A673 (cell line): ENCODE results near the gene KRTAP25-1. TPM values are rescaled to one million over a fixed set of nuclear protein-coding genes. Genes with fewer than 3 reads are reported as not detected.

ENCODE experiments used
- BruUV-seq: library from RNA; stranded (reverse); fragments of 400-500 nt; replicated peaks from 2 replicates; lab custom pipeline; 2021; lab: Mats Ljungman, UMichigan
- CTCF ChIA-PET: fragments of 300-600 bp; sonication (Branson Sonifier 250); formaldehyde crosslinking; loops from one replicate; lab custom pipeline; 2022; ENCODE audit warnings: antibody characterized with exemption; lab: Charles Lee
- POLR2A ChIA-PET: fragments of 300-600 bp; sonication (Branson Sonifier 250); formaldehyde crosslinking; loops from one replicate; lab custom pipeline; 2022; ENCODE audit warnings: antibody characterized with exemption; ENCODE audit not compliant: low non-redundant PET; lab: Charles Lee
- DNase-seq: peaks from one replicate; pipeline ENCODE4 v3.0.0-alpha.2; 2015; ENCODE audit warnings: low spot score
- H3K27ac ChIP-seq: fragments of 200-600 bp; sonication (generic); 2 replicates; pipeline ENCODE4 v1.5.1; 2016; ENCODE audit warnings: mixed run types, low read depth, mild to moderate bottlenecking, mixed read lengths, antibody characterized with exemption, low read length; ENCODE audit not compliant: poor library complexity, severe bottlenecking
- H3K27me3 ChIP-seq: fragments of 200-600 bp; sonication (generic); replicated peaks from 2 replicates; pipeline ENCODE4 v1.6.1; 2017; ENCODE audit warnings: mixed run types, low read depth, mild to moderate bottlenecking, mixed read lengths, antibody characterized with exemption, low read length; ENCODE audit not compliant: insufficient read depth, poor library complexity
- H3K36me3 ChIP-seq: fragments of 200-600 bp; sonication (generic); 2 replicates; pipeline ENCODE4 v1.6.1; 2016; ENCODE audit warnings: mixed run types, mild to moderate bottlenecking, mixed read lengths, antibody characterized with exemption, low read length; ENCODE audit not compliant: insufficient read depth, poor library complexity, severe bottlenecking
- H3K4me1 ChIP-seq: fragments of 200-600 bp; sonication (generic); 2 replicates; pipeline ENCODE4 v1.6.1; 2017; ENCODE audit warnings: mixed run types, mild to moderate bottlenecking, mixed read lengths, antibody characterized with exemption, low read length; ENCODE audit not compliant: insufficient read depth, poor library complexity, severe bottlenecking
- H3K4me3 ChIP-seq: fragments of 200-600 bp; sonication (generic); 2 replicates; pipeline ENCODE4 v1.5.1; 2016; ENCODE audit warnings: low read depth, mixed run types, mild to moderate bottlenecking, mixed read lengths, low read length; ENCODE audit not compliant: poor library complexity, severe bottlenecking
- H3K9me3 ChIP-seq: fragments of 200-600 bp; sonication (generic); 2 replicates; pipeline ENCODE4 v1.6.1; 2016; ENCODE audit warnings: mixed run types, low read depth, mild to moderate bottlenecking, mixed read lengths, antibody characterized with exemption, low read length; ENCODE audit not compliant: poor library complexity, severe bottlenecking
- EZH2 ChIP-seq: fragments of 200-600 bp; sonication (generic); IDR thresholded peaks from 2 replicates; pipeline ENCODE4 v1.6.1; 2017; ENCODE audit warnings: borderline replicate concordance, low read depth, mild to moderate bottlenecking, mixed read lengths, antibody characterized with exemption, low read length; ENCODE audit not compliant: poor library complexity, severe bottlenecking
- intact Hi-C: fragments of 100-400 bp; cut with micrococcal nuclease; formaldehyde crosslinking; loops from one replicate; pipeline ENCODE4 v1.10.0; 2022; ENCODE audit not compliant: unreplicated experiment
- total RNA-seq: library from RNA; stranded (reverse); gene quantifications from 2 replicates; pipeline ENCODE4 v1.2.3, GENCODE V29; 2021
- TF ChIP-seq, protein P1 (sequence below): fragments of 300-800, 200-600 bp; sonication (generic); conservative IDR thresholded peaks from 2 replicates; pipeline ENCODE4 v1.5.1; 2017; ENCODE audit warnings: low read depth, mild to moderate bottlenecking, antibody characterized with exemption, low read length, moderate library complexity, mixed read lengths

KRTAP25-1 gene
- total RNA-seq, 1 experiment from 2014 or later, result not detected

DNA sequence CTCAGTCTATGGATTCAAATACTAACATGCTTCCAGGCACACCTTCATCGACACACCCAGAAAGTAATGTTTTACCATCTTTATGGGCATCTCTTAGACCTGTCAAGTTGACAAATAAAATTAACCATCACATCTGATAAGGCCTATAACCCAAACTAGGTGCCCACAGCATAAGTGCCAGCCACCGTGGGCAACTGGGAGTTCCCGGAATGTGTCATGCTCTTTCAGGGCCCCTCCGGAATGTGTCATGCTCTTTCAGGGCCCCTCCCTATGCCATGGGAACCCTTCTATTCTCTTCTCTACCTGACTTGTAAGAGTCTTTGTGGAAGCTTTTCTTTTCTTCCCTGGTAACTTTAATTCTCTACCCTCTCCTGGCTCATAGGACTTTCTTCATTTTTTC lies 33.2 kb downstream of the KRTAP25-1 start:
- POLR2A ChIA-PET, result no interaction called here
- no peak overlapping the region for H3K27ac ChIP-seq
- no peaks in the 10 kb centered on the region for H3K9me3 ChIP-seq
- no peaks in the 10 kb centered on the region for H3K4me1 ChIP-seq
- no peaks in the 10 kb centered on the region for H3K36me3 ChIP-seq
- intact Hi-C loops, result no loop called here
- H3K4me3 ChIP-seq, result no peak overlapping the region
- TF ChIP-seq EZH2, result no peak
- TF ChIP-seq, protein P1, sequence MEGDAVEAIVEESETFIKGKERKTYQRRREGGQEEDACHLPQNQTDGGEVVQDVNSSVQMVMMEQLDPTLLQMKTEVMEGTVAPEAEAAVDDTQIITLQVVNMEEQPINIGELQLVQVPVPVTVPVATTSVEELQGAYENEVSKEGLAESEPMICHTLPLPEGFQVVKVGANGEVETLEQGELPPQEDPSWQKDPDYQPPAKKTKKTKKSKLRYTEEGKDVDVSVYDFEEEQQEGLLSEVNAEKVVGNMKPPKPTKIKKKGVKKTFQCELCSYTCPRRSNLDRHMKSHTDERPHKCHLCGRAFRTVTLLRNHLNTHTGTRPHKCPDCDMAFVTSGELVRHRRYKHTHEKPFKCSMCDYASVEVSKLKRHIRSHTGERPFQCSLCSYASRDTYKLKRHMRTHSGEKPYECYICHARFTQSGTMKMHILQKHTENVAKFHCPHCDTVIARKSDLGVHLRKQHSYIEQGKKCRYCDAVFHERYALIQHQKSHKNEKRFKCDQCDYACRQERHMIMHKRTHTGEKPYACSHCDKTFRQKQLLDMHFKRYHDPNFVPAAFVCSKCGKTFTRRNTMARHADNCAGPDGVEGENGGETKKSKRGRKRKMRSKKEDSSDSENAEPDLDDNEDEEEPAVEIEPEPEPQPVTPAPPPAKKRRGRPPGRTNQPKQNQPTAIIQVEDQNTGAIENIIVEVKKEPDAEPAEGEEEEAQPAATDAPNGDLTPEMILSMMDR, result no peak
- CTCF ChIA-PET, result no interaction called here
- DNase-seq, result no peak
- no TSS peak for BruUV-seq
- no peaks in the 10 kb centered on the region for H3K27me3 ChIP-seq

DNA sequence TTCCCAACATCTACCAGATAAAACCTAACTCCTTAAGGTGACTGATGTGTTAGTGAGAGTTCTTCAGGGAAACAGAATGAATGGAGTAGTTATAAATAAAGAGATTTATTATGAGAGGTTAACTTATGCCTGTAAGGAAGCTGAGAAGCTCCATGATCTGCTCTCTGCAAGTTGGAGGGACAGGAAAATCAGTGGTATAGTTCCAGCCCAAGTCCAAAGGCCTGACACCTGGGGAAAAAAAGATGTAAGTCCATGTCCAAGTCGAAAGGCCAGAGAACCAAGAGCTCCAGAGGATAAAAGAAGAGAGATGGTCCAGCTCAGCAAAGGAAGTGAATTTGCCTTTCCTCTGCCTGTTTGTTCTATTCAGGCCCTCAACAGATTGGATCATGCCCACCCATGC lies 33.6 kb downstream of the KRTAP25-1 start:
- ChIA-PET POLR2A (no interaction called here), CTCF (no interaction called here)
- no TSS peak for BruUV-seq
- Histone ChIP-seq H3K4me1 (no peaks in the 10 kb centered on the region), H3K9me3 (no peaks in the 10 kb centered on the region), H3K4me3 (no peak overlapping the region), H3K27ac (no peak overlapping the region), H3K36me3 (no peaks in the 10 kb centered on the region), H3K27me3 (no peaks in the 10 kb centered on the region)
- TF ChIP-seq EZH2, result no peak
- TF ChIP-seq, protein P1, result no peak
- intact Hi-C loops, result no loop called here
- no peak for DNase-seq

DNA sequence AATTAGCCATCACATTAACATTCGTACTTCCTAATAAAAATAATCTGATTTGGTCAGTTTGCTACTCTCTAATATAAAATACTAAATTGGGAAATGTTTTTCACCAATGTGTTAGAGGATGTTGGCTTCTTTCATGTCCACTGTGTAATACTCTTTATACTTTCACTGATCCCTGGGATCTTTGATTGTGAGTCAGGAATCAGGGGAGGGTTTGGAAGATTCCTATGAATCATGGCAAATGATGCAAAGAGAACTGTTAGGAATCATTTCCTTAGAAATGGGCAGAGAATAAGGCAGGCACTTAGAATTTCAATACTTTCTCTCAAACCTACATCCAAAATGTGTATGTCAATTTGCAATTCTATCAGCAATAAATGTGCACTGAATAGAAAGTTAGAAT lies 37.5 kb downstream of the KRTAP25-1 start:
- TF ChIP-seq, protein P1, result no peak
- TF ChIP-seq EZH2, result no peak
- Histone ChIP-seq H3K9me3 (no peaks in the 10 kb centered on the region), H3K4me1 (no peaks in the 10 kb centered on the region), H3K27me3 (peaks cover 4% of the 10 kb centered on the region), H3K36me3 (no peaks in the 10 kb centered on the region), H3K4me3 (no peak overlapping the region), H3K27ac (no peak overlapping the region)
- intact Hi-C loops, result no loop called here
- ChIA-PET POLR2A (no interaction called here), CTCF (no interaction called here)
- DNase-seq, result no peak
- BruUV-seq, result no TSS peak
